B cell (primary cell): ENCODE data around the gene CFAP77. TPM values are rescaled to one million over a fixed set of nuclear protein-coding genes. Genes with fewer than 3 reads are reported as not detected.

Source experiments
- ATAC-seq: fragments of 200-7000 bp; cut with Tn5 transposase; one replicate; pipeline ENCODE4 v1.10.0; 2021; ENCODE audit warnings: low read depth, mild to moderate bottlenecking, moderate number of reproducible peaks, moderate library complexity
- CTCF ChIA-PET: fragments of 350-600 bp; sonication (Branson Sonifier 250); formaldehyde crosslinking; loops from one replicate; lab custom pipeline; 2021; ENCODE audit warnings: antibody characterized with exemption, inconsistent platforms; lab: Charles Lee
- POLR2A ChIA-PET: fragments of 350-600 bp; sonication (Branson Sonifier 250); formaldehyde crosslinking; loops from one replicate; lab custom pipeline; 2021; ENCODE audit warnings: antibody characterized with exemption; lab: Charles Lee
- DNase-seq: peaks from one replicate; pipeline ENCODE4 v3.0.0; 2013
- H2AFZ ChIP-seq: 2 replicates; pipeline ENCODE4 v1.6.1; 2012; ENCODE audit warnings: mild to moderate bottlenecking, low read depth, low read length; ENCODE audit not compliant: insufficient read depth, poor library complexity, severe bottlenecking
- H3K27ac ChIP-seq, 2 donors: 1 replicate in 1 of 2; 2 replicates in 1 of 2; pipeline ENCODE4 v1.5.1; 2012 to 2013; ENCODE audit warnings: low read length in 2 of 2, mild to moderate bottlenecking in 2 of 2, moderate library complexity in 1 of 2
- H3K27me3 ChIP-seq, 4 experiments: fragments of 200-600 bp in 1 of 4; sonication (generic) in 1 of 4; replicated peaks in 1 of 4; 1 replicate in 2 of 4; 2 replicates in 2 of 4; pipeline versions ENCODE4 v1.6.1 to v1.7.0; 2013 to 2016; ENCODE audit warnings: low read length in 3 of 4, mild to moderate bottlenecking in 2 of 4, mixed read lengths in 1 of 4, moderate library complexity in 1 of 4; ENCODE audit not compliant: insufficient read depth in 4 of 4, control insufficient read depth in 3 of 4; ENCODE audit errors: control extremely low read depth in 1 of 4
- H3K36me3 ChIP-seq, 2 experiments: replicated peaks in 1 of 2; 1 replicate in 1 of 2; 2 replicates in 1 of 2; pipeline versions ENCODE4 v1.6.1 to v1.7.1; 2013; ENCODE audit warnings: low read length in 1 of 2; ENCODE audit not compliant: insufficient read depth in 2 of 2, control insufficient read depth in 1 of 2; ENCODE audit errors: control extremely low read depth in 1 of 2, extremely low read depth in 1 of 2
- H3K4me1 ChIP-seq, 2 donors: fragments of 200-600 bp in 1 of 2; sonication (generic) in 1 of 2; 1 replicate in 1 of 2; 2 replicates in 1 of 2; pipeline versions ENCODE4 v1.5.1 to v1.6.1; 2013 to 2017; ENCODE audit warnings: low read length in 2 of 2; ENCODE audit not compliant: control insufficient read depth in 2 of 2, insufficient read depth in 2 of 2
- H3K4me2 ChIP-seq: replicated peaks from 2 replicates; pipeline ENCODE3; 2012; ENCODE audit warnings: mild to moderate bottlenecking, low read depth, low read length; ENCODE audit not compliant: poor library complexity, severe bottlenecking
- H3K4me3 ChIP-seq, 5 experiments: fragments of 200-600 bp in 1 of 5; sonication (generic) in 1 of 5; 1 replicate in 3 of 5; 2 replicates in 2 of 5; pipeline versions ENCODE4 v1.5.1 to v1.7.0; 2011 to 2016; ENCODE audit warnings: low read length in 4 of 5, mild to moderate bottlenecking in 4 of 5, low read depth in 2 of 5, control low read depth in 1 of 5, moderate library complexity in 1 of 5; ENCODE audit not compliant: insufficient read depth in 1 of 5; ENCODE audit errors: control extremely low read depth in 1 of 5, extremely low read depth in 1 of 5
- H3K79me2 ChIP-seq: fragments of 200-600 bp; sonication (generic); one replicate; pipeline ENCODE4 v1.6.0; 2016; ENCODE audit warnings: low read length; ENCODE audit not compliant: control insufficient read depth, insufficient read depth
- H3K9ac ChIP-seq: fragments of 200-600 bp; sonication (generic); 2 replicates; pipeline ENCODE4 v1.6.1; 2017; ENCODE audit warnings: mild to moderate bottlenecking, low read length, moderate library complexity
- H3K9me3 ChIP-seq, 3 donors: one replicate each; pipeline versions ENCODE4 v1.6.1 to v1.7.1; 2013; ENCODE audit warnings: low read length in 2 of 3; ENCODE audit not compliant: control insufficient read depth in 2 of 3, insufficient read depth in 1 of 3; ENCODE audit errors: control extremely low read depth in 1 of 3
- H4K20me1 ChIP-seq: 2 replicates; pipeline ENCODE4 v1.6.0; 2012; ENCODE audit warnings: mild to moderate bottlenecking, low read length; ENCODE audit not compliant: insufficient read depth, control insufficient read depth, poor library complexity, severe bottlenecking
- H3K27ac Mint-ChIP-seq: one replicate; pipeline ENCODE4 v1.8.0; 2021; ENCODE audit warnings: mixed read lengths
- H3K27me3 Mint-ChIP-seq: one replicate; pipeline ENCODE4 v1.8.0; 2021; ENCODE audit warnings: mixed read lengths
- H3K4me1 Mint-ChIP-seq: one replicate; pipeline ENCODE4 v1.8.0; 2021; ENCODE audit warnings: mixed read lengths
- H3K4me3 Mint-ChIP-seq: one replicate; pipeline ENCODE4 v1.8.0; 2021; ENCODE audit warnings: mixed read lengths
- H3K9me3 Mint-ChIP-seq: one replicate; pipeline ENCODE4 v1.8.0; 2022; ENCODE audit warnings: mixed read lengths; ENCODE audit not compliant: insufficient read depth
- EZH2 ChIP-seq: IDR thresholded peaks from 2 replicates; pipeline ENCODE4 v1.6.1; 2012; ENCODE audit warnings: borderline replicate concordance, low read depth, mild to moderate bottlenecking, moderate library complexity, low read length; ENCODE audit not compliant: insufficient read depth, poor library complexity, severe bottlenecking
- WGBS: methylation state at CpG from one replicate; pipeline ENCODE4 v1.1.5; 2013; ENCODE audit warnings: missing lambda C conversion rate; ENCODE audit not compliant: insufficient coverage; 5-methylcytosine and 5-hydroxymethylcytosine counted together
- intact Hi-C: fragments of 100-400 bp; cut with micrococcal nuclease; formaldehyde crosslinking; loops from one replicate; pipeline ENCODE4 v1.10.0; 2022
- polyA plus RNA-seq: library from polyadenylated mRNA; depleted of rRNA; stranded (reverse); fragments of >200 nt; gene quantifications from 2 replicates; pipeline ENCODE4 v1.2.3, GENCODE V29; 2012
- total RNA-seq, 2 donors: library from RNA; stranded (reverse); fragments of 120-200 nt in 1 of 2; gene quantifications; 1 replicate in 1 of 2; 2 replicates in 1 of 2; pipeline versions ENCODE4 v1.2.3 to v1.2.4, GENCODE V29; 2013 to 2022
- TF ChIP-seq, protein P1 (sequence below): fragments of 200-600 bp; IDR thresholded peaks from one replicate; pipeline ENCODE4 v1.8.0; 2022; ENCODE audit warnings: antibody characterized with exemption, mild to moderate bottlenecking

The CFAP77 gene
- total and polyA plus RNA-seq, 2 donors (not counting 1 experiment from before 2014, with no cell fraction given), result not detected

DNA sequence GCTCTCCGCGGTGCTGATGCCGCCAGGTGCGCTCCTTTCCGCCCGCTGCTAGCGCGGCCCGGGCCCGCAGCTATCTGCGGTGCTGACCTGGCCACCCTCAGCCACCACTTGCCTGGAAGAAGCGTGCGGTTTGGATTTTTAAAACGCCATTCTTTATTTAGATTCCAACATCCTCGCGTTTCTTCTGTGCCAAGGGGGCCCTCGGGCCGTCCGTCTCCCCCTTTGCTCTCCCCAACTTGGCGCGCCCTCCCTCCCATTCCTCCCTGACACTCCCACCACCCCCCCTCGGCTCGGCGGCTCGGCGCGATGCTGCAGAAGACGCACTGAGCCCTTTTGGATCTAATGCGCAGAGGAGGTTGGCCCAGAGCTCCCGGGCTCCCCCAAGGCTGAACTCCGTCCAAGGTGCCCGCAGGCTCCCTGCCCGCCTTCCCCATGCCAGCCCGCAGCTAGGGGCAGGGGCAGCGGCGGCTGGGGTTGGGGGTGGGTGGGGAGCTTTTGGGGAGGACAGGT lies 172.3 kb downstream of the CFAP77 start, which contains the start of gene BARHL1:
BARHL1 (plus strand) TSS at position 331 of the 510 bp plus-strand sequence. CDS start 192 bp downstream, outside the sequence.
- peaks cover 0 to 65% (median 0%) of the 10 kb centered on the region in 3 donors for H3K9me3 ChIP-seq
- ChIA-PET POLR2A (no interaction called here), CTCF (no interaction called here)
- Mint-ChIP-seq H3K27me3 (peaks cover 57% of the 10 kb centered on the region), H3K9me3 (no peaks in the 10 kb centered on the region), H3K27ac (peak within 1 kb of the TSS; percentile 56), H3K4me1 (peaks cover 19% of the 10 kb centered on the region), H3K4me3 (peak within 1 kb of the TSS; percentile 39)
- no peak for ATAC-seq
- no peaks in the 10 kb centered on the region for H4K20me1 ChIP-seq
- peak within 1 kb of the TSS; percentile 30 for H3K9ac ChIP-seq
- peaks cover 2 to 96% (median 72%) of the 10 kb centered on the region in 4 experiments for H3K27me3 ChIP-seq
- peaks cover 29 to 45% of the 10 kb centered on the region in 2 donors for H3K4me1 ChIP-seq
- H3K27ac ChIP-seq, result no peak within 1 kb of the TSS
- peak within 1 kb of the TSS in 2 of 5 experiments; percentile 30 to 32 for H3K4me3 ChIP-seq
- no peak for DNase-seq
- intact Hi-C loops, result no loop called here
- H3K79me2 ChIP-seq, result no peaks in the 10 kb centered on the region
- TF ChIP-seq EZH2, result no peak
- TF ChIP-seq, protein P1, sequence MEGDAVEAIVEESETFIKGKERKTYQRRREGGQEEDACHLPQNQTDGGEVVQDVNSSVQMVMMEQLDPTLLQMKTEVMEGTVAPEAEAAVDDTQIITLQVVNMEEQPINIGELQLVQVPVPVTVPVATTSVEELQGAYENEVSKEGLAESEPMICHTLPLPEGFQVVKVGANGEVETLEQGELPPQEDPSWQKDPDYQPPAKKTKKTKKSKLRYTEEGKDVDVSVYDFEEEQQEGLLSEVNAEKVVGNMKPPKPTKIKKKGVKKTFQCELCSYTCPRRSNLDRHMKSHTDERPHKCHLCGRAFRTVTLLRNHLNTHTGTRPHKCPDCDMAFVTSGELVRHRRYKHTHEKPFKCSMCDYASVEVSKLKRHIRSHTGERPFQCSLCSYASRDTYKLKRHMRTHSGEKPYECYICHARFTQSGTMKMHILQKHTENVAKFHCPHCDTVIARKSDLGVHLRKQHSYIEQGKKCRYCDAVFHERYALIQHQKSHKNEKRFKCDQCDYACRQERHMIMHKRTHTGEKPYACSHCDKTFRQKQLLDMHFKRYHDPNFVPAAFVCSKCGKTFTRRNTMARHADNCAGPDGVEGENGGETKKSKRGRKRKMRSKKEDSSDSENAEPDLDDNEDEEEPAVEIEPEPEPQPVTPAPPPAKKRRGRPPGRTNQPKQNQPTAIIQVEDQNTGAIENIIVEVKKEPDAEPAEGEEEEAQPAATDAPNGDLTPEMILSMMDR, result no peak
- no peak within 1 kb of the TSS for H2AFZ ChIP-seq
- H3K4me2 ChIP-seq, result peak within 1 kb of the TSS; percentile 80
- no peaks in the 10 kb centered on the region for H3K36me3 ChIP-seq
- WGBS, result 7% methylated on average over 31 of the region's 36 CpGs

DNA sequence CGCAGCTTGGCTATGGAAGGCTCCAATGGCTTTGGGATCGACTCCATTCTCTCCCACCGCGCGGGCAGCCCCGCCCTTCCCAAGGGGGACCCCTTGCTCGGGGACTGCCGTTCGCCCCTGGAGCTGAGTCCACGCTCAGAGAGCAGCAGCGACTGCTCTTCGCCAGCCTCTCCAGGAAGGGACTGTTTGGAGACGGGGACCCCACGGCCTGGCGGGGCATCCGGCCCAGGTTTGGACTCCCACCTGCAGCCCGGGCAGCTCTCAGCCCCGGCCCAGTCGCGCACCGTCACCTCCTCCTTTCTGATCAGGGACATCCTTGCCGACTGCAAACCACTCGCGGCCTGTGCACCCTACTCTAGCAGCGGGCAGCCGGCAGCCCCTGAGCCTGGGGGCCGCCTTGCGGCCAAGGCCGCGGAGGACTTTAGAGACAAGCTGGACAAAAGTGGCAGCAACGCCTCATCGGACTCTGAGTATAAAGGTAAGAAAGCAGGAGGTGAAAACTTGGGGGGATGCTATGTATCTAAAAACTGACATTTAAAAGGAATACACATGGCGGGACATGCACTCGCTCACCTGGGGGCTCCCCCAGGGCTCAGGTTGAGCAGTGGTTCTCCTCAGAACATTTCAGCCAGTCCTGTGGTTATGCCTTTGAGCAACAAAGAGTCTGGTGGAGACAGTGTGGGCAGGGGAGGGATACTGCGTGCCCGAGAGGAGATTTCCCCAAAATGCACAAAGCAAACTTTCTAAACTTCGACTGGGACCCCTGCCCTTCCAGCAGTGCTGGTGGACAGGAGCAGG lies 173.0 kb downstream of the CFAP77 start:
- ChIA-PET POLR2A (no interaction called here), CTCF (no interaction called here)
- ATAC-seq (no peak), DNase-seq (peak; percentile 13)
- H3K9ac ChIP-seq, result no peak overlapping the region
- no peak overlapping the region for H3K4me3 ChIP-seq
- no peak overlapping the region for H3K27ac ChIP-seq
- 18% methylated on average over 34 of the region's 37 CpGs for WGBS
- TF ChIP-seq, protein P1, result no peak
- no peak for TF ChIP-seq EZH2
- no peak overlapping the region for H3K4me3 Mint-ChIP-seq
- peaks cover 33 to 52% of the 10 kb centered on the region in 2 donors for H3K4me1 ChIP-seq
- peaks cover 51% of the 10 kb centered on the region for H3K27me3 Mint-ChIP-seq
- intact Hi-C loops, result no loop called here
- H3K9me3 ChIP-seq, result peaks cover 0 to 71% (median 0%) of the 10 kb centered on the region in 3 donors
- no peaks in the 10 kb centered on the region for H3K36me3 ChIP-seq
- H3K9me3 Mint-ChIP-seq, result no peaks in the 10 kb centered on the region
- no peaks in the 10 kb centered on the region for H4K20me1 ChIP-seq
- H3K4me1 Mint-ChIP-seq, result peaks cover 19% of the 10 kb centered on the region
- H3K79me2 ChIP-seq, result no peaks in the 10 kb centered on the region
- no peak overlapping the region for H2AFZ ChIP-seq
- peaks cover 2 to 97% (median 75%) of the 10 kb centered on the region in 4 experiments for H3K27me3 ChIP-seq
- H3K27ac Mint-ChIP-seq, result peak overlapping the region; percentile 6
- H3K4me2 ChIP-seq, result no peak overlapping the region
